GM18519 (cell line): ENCODE data around the gene DDX23.
"Not testable (repeated sequence)": the region's sequence is repeated elsewhere in the genome, so short reads cannot be mapped to it uniquely, and the experiment has no call there.

ENCODE experiments used
- ATAC-seq: cut with Tn5 transposase; IDR thresholded peaks from one replicate; pipeline ENCODE4 v1.9.1; 2021; ENCODE audit warnings: mild to moderate bottlenecking, moderate library complexity; ENCODE audit not compliant: unreplicated experiment, low FRiP score

The DDX23 gene

DNA sequence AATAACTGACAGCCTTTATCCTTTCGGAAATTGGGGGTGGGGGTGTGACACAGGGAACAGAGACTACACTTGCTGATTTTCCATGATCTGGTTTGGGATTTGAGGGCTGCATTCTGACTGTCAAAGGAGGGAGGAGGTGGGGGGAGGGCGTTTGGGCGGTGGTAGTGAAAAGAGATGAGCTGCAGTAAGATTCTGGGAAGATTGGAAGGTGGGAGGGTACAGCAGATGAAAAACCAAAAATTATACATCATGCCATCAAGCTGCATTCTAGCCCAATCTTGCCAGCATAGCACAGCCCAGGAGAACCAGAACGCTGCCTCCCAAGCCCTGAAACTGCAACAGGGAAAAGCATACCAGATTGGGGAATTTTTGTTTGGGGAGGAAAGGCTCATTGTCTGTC, 11.3 kb upstream of the DDX23 start:
- ATAC-seq, result no peak

DNA sequence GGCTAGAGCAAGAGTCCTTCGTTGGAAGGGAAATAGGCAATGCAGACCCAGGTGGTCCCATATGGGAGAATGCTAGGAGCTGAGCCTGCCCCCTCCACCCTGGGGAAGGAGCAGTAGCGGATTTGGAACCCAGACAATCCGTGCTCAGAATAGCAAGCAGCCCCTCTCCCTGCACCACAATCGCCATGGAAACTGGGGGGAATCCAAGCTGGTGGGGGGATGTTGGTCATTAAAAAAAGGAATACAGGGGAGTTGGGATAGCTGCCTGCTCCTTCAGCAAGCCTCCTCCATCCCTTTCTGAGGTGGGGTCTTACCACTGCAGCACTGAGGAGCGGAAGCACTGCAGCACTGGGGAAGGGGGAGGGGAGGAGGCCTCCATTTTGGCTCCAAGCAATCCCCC, 10.8 kb upstream of the DDX23 start:
- no peak for ATAC-seq

GRCh38 chr12:48861111-48861510, 9.1 kb upstream of the DDX23 start:
- ATAC-seq, result no peak

DNA sequence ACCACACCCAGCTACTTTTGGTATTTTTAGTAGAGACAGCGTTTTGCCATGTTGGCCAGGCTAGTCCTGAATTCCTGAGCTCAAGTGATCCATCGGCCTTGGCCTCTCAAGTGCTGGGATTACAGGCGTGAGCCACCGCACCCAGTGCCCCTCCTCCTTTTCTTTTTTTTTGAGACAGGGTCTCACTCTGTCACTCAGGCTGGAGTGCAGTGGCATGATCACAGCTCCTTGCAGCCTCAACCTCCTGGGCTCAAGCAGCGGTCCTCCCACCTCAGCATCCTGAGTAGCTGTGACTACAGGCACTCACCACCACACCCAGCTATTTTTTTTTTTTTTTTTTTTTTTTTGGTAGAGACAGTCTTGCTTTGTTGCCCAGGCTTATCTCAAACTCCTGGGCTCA, 8.3 kb upstream of the DDX23 start:
- ATAC-seq, result not testable (repeated sequence)

GRCh38 chr12:48859607-48860006, 7.6 kb upstream of the DDX23 start:
- no peak for ATAC-seq

- no peak for ATAC-seq
Measured at GRCh38 chr12:48858043-48858442, 6.1 kb upstream of the DDX23 start.

GRCh38 chr12:48857278-48857994, 5.5 kb upstream of the DDX23 start:
- ATAC-seq, result no peak

DNA sequence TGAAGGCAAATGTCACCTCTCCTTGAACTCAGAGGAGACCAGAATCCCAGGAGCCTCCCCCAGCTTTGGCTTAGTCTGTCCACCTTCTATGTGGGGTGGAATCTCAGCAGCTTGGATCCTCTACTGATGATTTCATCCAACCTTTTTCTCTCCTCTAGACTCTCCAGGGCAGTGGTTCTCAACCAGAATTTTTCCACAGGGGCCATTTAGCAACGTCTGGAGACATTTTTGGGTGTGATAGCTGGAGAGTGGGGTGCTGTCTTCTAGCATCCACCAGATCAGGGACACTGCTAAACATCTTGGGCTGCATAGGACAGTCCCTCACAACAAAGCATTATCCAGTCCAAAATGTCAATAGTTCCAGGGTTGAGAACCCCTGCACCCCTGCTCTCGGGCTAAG, 4.4 kb upstream of the DDX23 start:
- no peak for ATAC-seq

DNA sequence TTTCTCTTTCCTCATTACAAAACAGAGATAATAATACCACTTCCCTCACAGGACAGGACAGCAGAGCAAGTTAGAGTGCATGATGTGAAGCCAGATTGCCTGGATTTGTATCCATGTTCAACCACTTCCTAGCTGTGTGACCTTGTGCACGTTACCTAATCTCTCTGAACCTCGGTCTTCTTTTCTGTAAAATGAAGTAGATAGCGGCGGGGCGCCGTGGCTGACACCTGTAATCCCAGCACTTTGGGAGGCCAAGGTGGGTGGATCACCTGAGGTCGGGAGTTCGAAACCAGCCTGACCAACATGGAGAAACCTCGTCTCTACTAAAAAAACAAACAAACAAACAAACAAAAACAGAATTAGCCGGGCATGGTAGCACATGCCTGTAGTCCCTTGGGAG, 3.0 kb upstream of the DDX23 start:
- ATAC-seq, result not testable (repeated sequence)

DNA sequence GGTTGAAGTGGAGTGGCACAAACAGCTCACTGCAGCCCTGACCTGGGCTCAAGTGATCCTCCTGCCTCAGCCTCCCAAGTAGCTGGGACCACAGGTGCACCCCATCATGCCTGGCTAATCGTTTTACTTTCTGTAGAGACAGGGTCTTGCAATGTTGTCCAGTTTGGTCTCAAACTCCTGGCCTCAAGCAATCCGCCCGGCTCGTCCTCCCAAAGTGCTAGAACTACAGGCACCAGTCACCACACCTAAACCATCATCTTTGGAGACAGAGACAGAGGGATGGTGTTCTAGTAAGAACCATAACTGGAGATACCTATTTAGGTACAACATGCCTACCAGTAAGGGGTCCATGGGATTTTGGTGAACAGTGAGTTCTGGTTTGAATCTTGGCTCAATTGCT, 2.5 kb upstream of the DDX23 start:
- ATAC-seq, result no peak

GRCh38 chr12:48852734-48853688, 1.0 kb upstream of the DDX23 start:
- no peak for ATAC-seq

DNA sequence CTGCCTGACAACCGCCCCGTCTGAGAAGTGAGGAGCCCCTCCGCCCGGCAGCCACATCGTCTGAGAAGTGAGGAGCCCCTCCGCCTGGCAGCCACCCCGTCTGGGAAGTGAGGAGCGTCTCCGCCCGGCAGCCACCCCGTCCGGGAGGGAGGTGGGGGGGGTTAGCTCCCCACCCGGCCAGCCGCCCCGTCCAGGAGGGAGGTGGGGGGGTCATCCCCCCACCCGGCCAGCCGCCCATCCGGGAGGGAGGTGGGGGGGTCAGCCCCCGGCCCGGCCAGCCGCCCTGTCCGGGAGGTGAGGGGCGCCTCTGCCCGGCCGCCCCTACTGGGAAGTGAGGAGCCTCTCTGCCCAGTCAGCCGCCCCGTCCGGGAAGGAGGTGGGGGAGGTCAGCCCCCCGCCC, 9.9 kb downstream of the DDX23 start:
- not testable (repeated sequence) for ATAC-seq

- no peak for ATAC-seq
Measured at GRCh38 chr12:48838048-48838447, 13.9 kb downstream of the DDX23 start.

GRCh38 chr12:48832321-48833060, 19.5 kb downstream of the DDX23 start:
- ATAC-seq, result no peak

DNA sequence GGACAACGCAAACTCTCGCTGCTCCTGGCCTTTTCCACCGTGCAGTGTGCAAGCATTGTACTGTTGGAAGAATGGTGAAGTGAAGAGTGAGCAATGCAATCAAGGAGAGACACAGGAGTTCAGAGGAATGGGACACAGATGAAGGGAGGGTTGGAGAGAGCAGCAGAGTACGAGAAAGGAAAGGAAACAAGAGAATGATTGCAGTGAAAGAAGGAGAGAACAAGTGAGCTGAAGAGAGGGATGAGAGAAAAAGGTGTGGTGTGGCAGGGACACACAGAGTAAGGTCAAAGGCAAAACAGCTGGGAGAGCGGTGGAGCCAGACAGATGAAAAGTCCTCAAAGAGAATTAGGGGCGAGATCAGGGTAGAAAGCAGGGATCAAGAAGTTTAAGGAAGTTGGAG, 20.7 kb downstream of the DDX23 start:
- no peak for ATAC-seq

DNA sequence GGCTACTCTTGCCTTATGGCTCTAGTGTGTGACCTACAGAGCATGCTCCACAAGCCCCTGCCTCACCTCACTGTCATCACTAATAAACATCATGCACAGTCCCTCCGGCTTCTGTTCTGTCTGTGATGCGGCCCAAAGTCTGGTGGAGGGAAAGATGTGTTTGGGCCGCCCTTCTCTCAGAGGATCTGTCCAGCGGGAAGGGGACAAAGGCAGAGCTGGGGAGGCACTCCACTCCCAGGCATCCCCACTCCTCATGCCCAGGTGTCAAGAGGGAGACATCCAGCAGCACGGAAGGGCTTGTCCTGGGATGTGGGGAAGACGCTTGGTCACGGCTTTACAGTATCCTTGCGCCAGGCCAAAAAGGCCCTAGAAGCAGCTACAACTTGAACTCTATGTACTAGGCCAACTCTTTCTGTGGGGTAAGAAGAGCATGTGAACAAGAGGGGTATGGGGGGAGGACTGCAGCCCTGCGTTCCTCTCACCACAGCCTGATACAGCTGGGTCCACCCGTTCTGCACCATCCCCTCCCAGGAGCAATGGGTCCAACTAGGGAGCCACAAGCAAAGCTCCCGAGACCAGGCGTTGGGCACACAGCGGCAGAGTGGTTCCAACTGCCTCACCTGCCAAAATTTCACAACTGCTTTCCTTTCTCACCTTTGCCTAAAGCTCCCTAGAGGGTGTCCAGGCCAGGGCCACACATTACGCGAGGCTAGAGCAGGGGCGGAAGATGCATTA, 23.0 kb downstream of the DDX23 start:
- no peak for ATAC-seq

DNA sequence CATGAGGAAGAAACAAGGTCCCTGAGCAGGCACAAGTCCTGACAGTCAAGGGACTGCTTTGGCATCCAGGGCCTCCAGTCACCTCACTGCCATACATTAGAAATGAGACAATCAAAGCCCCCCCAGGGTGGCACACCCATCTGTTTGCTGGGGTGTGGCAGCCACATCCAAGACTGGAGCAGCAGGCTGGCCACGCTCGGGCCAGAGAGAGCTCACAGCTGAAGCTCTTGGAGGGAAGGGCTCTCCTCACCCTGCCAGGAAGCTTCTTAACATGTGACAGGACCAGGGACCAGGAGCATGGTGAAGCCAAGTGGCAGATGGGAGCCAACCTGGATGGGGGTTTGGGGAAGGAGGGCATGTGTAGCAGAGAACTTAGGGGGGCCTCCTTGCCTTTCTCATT, 23.7 kb downstream of the DDX23 start:
- no peak for ATAC-seq

- ATAC-seq, result no peak
Measured at GRCh38 chr12:48827513-48828096, 24.4 kb downstream of the DDX23 start.

GRCh38 chr12:48827026-48827425, 24.9 kb downstream of the DDX23 start:
- ATAC-seq, result no peak
